GM12891 (cell line): ENCODE data around the gene CFAP74.

Experiments
- DNase-seq: peaks from one replicate; pipeline ENCODE4 v3.0.0; 2011; ENCODE audit warnings: low spot score; ENCODE audit not compliant: insufficient read length
- FAIRE-seq: peaks from 2 replicates; lab custom pipeline; 2011; peaks lifted over from hg19 to GRCh38; lab: Jason Lieb, UNC
- PAX5 ChIP-seq: IDR thresholded peaks from 2 replicates; pipeline ENCODE4 v1.6.1; 2011; ENCODE audit warnings: low read length, moderate library complexity, mild to moderate bottlenecking; ENCODE audit not compliant: insufficient read depth, severe bottlenecking
- POLR2A ChIP-seq: IDR thresholded peaks from 2 replicates; pipeline ENCODE4 v1.6.1; 2011; ENCODE audit warnings: low read depth, low read length, control low read depth
- POLR2AphosphoS5 ChIP-seq: IDR thresholded peaks from 2 replicates; pipeline ENCODE4 v1.6.1; 2011; ENCODE audit warnings: low read depth, low read length, control low read depth
- POU2F2 ChIP-seq: IDR thresholded peaks from 2 replicates; pipeline ENCODE4 v1.6.1; 2011; ENCODE audit warnings: low read depth, mild to moderate bottlenecking, control low read depth, low read length, moderate library complexity
- SPI1 ChIP-seq: IDR thresholded peaks from 2 replicates; pipeline ENCODE4 v1.6.1; 2011; ENCODE audit warnings: low read depth, low read length, control low read depth
- TAF1 ChIP-seq: IDR thresholded peaks from 2 replicates; pipeline ENCODE4 v1.6.1; 2011; ENCODE audit warnings: low read depth, low read length, control low read depth

The CFAP74 gene

GRCh38 chr1:2001773-2002411, 1.7 kb downstream of the CFAP74 start:
- TF ChIP-seq SPI1 (no peak), PAX5 (no peak), POLR2A (no peak), POLR2AphosphoS5 (no peak), POU2F2 (no peak), TAF1 (no peak)
- FAIRE-seq (no peak), DNase-seq (no peak)

DNA sequence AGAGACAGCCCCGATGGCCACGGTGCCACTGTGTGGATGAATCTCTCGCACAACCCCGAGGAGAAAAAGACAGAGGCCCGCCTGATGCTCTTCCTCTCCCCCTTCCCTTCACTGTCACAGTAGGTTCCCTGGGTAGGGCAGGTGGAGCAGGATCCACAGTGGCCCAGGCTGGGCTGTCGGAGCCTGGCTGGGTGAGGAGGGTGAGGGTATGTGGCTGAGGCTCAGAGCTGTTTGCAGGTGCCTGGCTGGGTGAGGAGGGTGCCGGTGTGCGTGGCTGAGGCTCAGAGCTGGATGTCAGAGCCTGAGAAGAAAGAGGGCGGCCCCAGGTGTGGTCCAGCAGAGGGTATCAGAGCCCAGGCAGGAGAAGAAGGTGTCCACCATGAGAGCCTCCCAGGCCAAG, 2.7 kb downstream of the CFAP74 start:
- DNase-seq, result no peak
- FAIRE-seq, result no peak
- no peak for TF ChIP-seq TAF1
- no peak for TF ChIP-seq POLR2A
- TF ChIP-seq POLR2AphosphoS5, result no peak
- TF ChIP-seq SPI1, result no peak
- no peak for TF ChIP-seq POU2F2
- no peak for TF ChIP-seq PAX5

GRCh38 chr1:2000432-2000831, 3.2 kb downstream of the CFAP74 start:
- DNase-seq (no peak), FAIRE-seq (no peak)
- TF ChIP-seq POLR2A, result no peak
- TF ChIP-seq PAX5, result no peak
- no peak for TF ChIP-seq SPI1

DNA sequence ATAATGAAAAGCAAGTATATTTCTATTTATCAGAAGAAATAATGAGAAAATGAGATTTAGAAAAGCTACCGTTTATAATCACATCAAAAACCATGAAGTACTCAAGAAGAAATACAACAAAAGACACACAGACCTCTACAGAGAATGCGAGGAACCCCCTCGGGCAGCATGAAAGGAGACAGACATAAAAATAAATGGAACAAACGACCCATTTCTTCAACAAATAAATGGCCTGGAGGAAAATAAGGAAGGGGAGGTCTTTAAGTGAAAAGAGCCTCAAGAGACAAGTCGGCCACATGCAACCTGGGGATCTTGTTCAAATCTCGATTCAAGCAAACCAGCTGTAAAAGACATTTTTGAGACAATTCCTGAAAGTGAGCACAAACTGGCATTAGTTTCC, 6.0 kb downstream of the CFAP74 start:
- FAIRE-seq (no peak), DNase-seq (no peak)
- TF ChIP-seq SPI1 (no peak), PAX5 (no peak), POLR2A (no peak), TAF1 (no peak)

DNA sequence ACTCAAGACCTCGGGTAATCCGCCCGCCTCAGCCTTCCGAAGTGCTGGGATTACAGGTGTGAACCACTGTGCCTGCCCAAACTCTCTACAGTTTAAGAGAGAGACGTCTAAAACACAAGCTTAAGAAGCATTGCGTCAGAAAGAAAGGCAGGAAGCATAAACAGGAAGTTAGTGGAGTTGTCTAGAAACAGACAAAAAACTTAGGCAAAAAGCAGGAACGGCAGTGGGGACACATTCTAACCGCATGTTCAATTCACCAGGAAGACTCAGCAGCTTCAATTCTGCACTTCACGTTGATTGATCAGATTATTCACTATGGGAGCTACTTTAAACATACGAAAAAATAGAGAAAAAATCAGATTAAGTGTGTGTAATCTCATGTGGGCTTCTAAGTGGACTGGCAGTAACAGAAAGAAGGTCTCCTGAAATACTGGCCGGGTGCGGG, 7.4 kb downstream of the CFAP74 start:
- DNase-seq (no peak), FAIRE-seq (no peak)
- TF ChIP-seq POU2F2, result no peak
- no peak for TF ChIP-seq TAF1
- no peak for TF ChIP-seq POLR2AphosphoS5
- no peak for TF ChIP-seq PAX5
- TF ChIP-seq POLR2A, result no peak
- TF ChIP-seq SPI1, result no peak

DNA sequence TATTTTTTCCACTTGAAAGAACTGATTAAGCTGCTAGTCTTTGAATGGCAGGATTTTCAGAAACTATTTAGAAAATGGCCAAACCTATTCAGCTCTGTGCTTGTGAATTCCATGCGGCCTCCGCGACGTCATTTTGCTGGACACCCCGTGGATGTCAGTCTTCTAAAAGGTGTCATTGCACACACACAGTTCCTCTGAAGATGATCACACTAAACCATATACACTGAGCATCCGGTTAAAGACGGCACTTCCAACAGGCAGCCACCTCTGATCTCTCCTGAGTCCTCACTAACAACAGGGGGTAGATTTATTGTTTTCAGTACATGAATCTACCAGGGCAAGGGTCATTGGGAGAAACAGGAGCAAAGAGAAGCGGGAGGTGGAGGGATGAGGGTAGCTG, 9.1 kb downstream of the CFAP74 start:
- DNase-seq (no peak), FAIRE-seq (no peak)
- TF ChIP-seq SPI1 (no peak), POU2F2 (no peak), PAX5 (no peak), POLR2AphosphoS5 (no peak), POLR2A (no peak), TAF1 (no peak)

DNA sequence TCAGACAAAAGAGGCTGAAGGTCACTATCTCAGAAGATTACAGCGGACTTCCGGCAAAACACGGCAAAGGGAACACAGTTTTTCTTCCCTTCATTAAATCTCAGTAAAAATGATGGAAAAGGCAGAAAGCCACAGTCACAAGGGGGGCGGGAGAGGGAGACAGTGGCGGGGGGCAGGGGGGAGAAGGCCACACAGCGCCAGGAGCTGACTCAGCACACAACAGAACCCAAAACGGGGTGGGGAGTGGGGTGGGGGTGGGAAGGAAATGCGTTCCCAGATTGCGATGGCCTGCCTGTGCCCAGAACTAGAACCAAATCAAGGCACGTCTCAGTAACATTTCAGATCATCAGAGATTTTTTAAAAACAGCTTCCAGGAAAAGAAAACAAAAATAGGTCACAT, 13.4 kb downstream of the CFAP74 start:
- TF ChIP-seq POU2F2, result no peak
- no peak for TF ChIP-seq POLR2A
- no peak for FAIRE-seq
- DNase-seq, result no peak

- no peak for FAIRE-seq
- DNase-seq, result no peak
- no peak for TF ChIP-seq SPI1
These were observed 13.8 kb downstream of the CFAP74 start for GRCh38 chr1:1989789-1990188.

GRCh38 chr1:1989102-1989542, 14.5 kb downstream of the CFAP74 start:
- DNase-seq, result no peak
- TF ChIP-seq POLR2A, result no peak
- TF ChIP-seq SPI1, result no peak
- TF ChIP-seq PAX5, result no peak
- no peak for TF ChIP-seq TAF1
- TF ChIP-seq POU2F2, result no peak
- TF ChIP-seq POLR2AphosphoS5, result no peak
- no peak for FAIRE-seq

DNA sequence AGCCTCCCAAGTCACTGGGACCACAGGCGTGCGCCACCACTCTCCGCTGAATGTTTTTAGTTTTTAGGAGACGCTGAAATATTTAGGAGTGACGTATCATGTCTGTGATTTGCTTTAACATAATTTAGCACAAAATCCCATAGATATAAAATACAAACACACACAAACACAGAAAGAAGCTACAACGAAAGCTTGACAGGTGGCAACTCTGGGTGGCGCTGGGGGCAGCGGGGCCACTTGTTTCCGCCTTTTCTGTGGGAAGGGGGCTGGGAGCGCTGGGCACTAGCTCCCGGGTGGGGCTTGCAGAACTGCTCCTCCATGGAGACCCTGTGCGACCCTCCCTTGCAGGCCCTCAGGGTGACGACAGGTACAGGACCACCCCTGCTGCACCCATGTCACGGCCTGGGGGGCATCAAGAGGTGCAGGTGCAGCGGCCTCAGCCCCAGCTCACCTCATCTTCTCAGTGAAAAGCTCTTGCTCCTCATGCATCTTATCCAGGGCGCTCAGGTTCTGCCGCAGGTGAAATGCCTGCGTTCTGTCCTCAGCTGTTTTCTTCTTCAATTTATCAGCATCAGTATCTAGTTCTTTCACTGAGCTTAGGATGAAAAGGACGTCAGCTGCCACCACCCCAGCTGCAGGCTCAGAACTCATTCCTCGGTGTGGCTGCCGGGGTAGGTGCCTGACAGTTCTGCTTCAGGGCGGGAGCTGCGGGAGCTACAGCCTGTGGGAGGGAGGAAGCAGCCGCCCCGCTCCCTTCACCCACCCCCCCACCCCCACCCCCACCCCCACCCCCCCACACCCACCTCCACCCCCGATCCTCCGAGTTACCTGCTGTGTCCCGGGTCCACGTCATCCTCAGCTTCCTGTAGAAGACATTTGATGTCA, 15.3 kb downstream of the CFAP74 start:
- TF ChIP-seq TAF1 (no peak), POLR2AphosphoS5 (no peak), SPI1 (no peak)
- DNase-seq (no peak), FAIRE-seq (no peak)
